ENCODE data around the gene TFEB. TPM values are rescaled to one million over a fixed set of nuclear protein-coding genes. Genes with fewer than 3 reads are reported as not detected.

Gene TFEB
- total and polyA plus RNA-seq, 2 of the 8 experiments (the other 6 are each of a cell fraction or from before 2014, with no cell fraction given): 2.3 to 6.7 TPM

GRCh38 chr6:41656002-41656691 lies 79.3 kb downstream of the TFEB start:
- H2AK5ac ChIP-seq (ENCODE audit: low read depth, low read length): peak overlapping the region; percentile 84; the same call in 1 of the 2 replicates
- no peak overlapping the region for H4K5ac ChIP-seq (ENCODE audit: insufficient read length, low read depth, low read length)
- H3K56ac ChIP-seq (replicated peaks; ENCODE audit: insufficient read length, low read depth, low read length): no peak overlapping the region
- no peaks in the 10 kb centered on the region for H3K79me2 ChIP-seq (ENCODE audit: control insufficient read depth in 1 of 2, insufficient read depth in 2 of 2, low read length in 2 of 2)
- 87 to 100% methylated on average over 1 to 14 of the region's 14 CpGs for WGBS, 2 experiments (ENCODE audit: extremely low coverage in 1 of 2, insufficient coverage in 1 of 2, insufficient read length in 1 of 2, insufficient replicate concordance in 2 of 2, low coverage in 1 of 2, low lambda C conversion rate in 2 of 2, missing lambda C conversion rate in 1 of 2)
- H3K4me3 ChIP-seq (ENCODE audit: extremely low read depth in 1 of 4, insufficient read depth in 2 of 4, low read depth in 3 of 4, low read length in 4 of 4): no peak overlapping the region
- CTCF ChIA-PET (ENCODE audit: partially characterized antibody): interaction anchor here (1.1 to 4.6 kb wide), 6 partner anchors 17 to 288 kb away, joined by 3 to 37 read pairs (median 4); no protein-coding TSS in a partner anchor
- peak overlapping the region; percentile 94 for H2BK15ac ChIP-seq (ENCODE audit: low read length)
- H3K27me3 ChIP-seq (replicated peaks in 1 of 4; ENCODE audit: control insufficient read depth in 3 of 4, extremely low read depth in 1 of 4, insufficient read depth in 3 of 4, low read length in 3 of 4): no peaks in the 10 kb centered on the region; a peak in 1 of 7 replicates
- peak overlapping the region; percentile 28; the same call in 1 of the 2 replicates for H4K8ac ChIP-seq (ENCODE audit: extremely low read depth, insufficient read depth, low read length)
- H2BK12ac ChIP-seq (ENCODE audit: low read depth, low read length): peak overlapping the region; percentile 94; the same call in 1 of the 2 replicates
- peak overlapping the region; percentile 80; the same call in 1 of the 2 replicates for H2BK5ac ChIP-seq (ENCODE audit: low read depth, low read length)
- no peak overlapping the region for H3K27ac ChIP-seq (ENCODE audit: low read depth, low read length)
- H3K18ac ChIP-seq (ENCODE audit: extremely low read depth, low read length): peak overlapping the region; percentile 71; the same call in 1 of the 2 replicates
- no peaks in the 10 kb centered on the region; a peak in 3 of 8 replicates for H3K36me3 ChIP-seq (ENCODE audit: control insufficient read depth in 2 of 4, insufficient read depth in 4 of 4, low read length in 3 of 4)
- H4K20me1 ChIP-seq (replicated peaks in 1 of 2; ENCODE audit: control insufficient read depth in 1 of 2, insufficient read depth in 2 of 2, low read length in 2 of 2): no peaks in the 10 kb centered on the region
- peak overlapping the region; percentile 57 for H4K91ac ChIP-seq (replicated peaks; ENCODE audit: insufficient read length, low read length)
- DNase-seq (ENCODE audit: low read depth in 1 of 2, low spot score in 2 of 2) (peak in 1 of 2 experiments; percentile 49), FAIRE-seq (no peak)
- H3K4me1 ChIP-seq (replicated peaks in 1 of 4; ENCODE audit: control insufficient read depth in 3 of 4, insufficient read depth in 4 of 4, low read length in 3 of 4): peaks cover 0 to 11% (median 4%) of the 10 kb centered on the region in 4 experiments; a peak in 4 of 7 replicates
- H2BK120ac ChIP-seq (replicated peaks; ENCODE audit: low read depth, low read length): no peak overlapping the region
- H3K4ac ChIP-seq (replicated peaks; ENCODE audit: insufficient read length, low read depth, low read length): peak overlapping the region; percentile 88
- H2AFZ ChIP-seq (ENCODE audit: low read length): no peak overlapping the region
- H3K23ac ChIP-seq (ENCODE audit: insufficient read length): no peak overlapping the region
- H3K23me2 ChIP-seq (ENCODE audit: low read depth, low read length): 0 out of 2 replicates have a peak, but pooled peaks cover 2% of the 10 kb centered on the region
- no peak overlapping the region for H3K4me2 ChIP-seq (ENCODE audit: insufficient read depth in 1 of 2, low read depth in 2 of 2, low read length in 2 of 2)
- no peaks in the 10 kb centered on the region for H3K79me1 ChIP-seq (ENCODE audit: low read depth, low read length)
- H3K9me3 ChIP-seq (ENCODE audit: insufficient read depth in 2 of 2, low read depth in 1 of 2, low read length in 1 of 2): no peaks in the 10 kb centered on the region
- no peak overlapping the region for H3K14ac ChIP-seq (ENCODE audit: insufficient read length)
- POLR2A ChIA-PET (ENCODE audit: partially characterized antibody): interaction anchor here (0.7 to 1.5 kb wide), 5 partner anchors 9 to 54 kb away, joined by 3 to 5 read pairs (median 3); no protein-coding TSS in a partner anchor
- H2BK20ac ChIP-seq (ENCODE audit: low read length): peak overlapping the region; percentile 43; the same call in 1 of the 2 replicates
- H3K9ac ChIP-seq (replicated peaks in 1 of 4; ENCODE audit: extremely low read depth in 1 of 4, low read depth in 3 of 4, low read length in 3 of 4): peak overlapping the region in 1 of 4 experiments; percentile 14; a peak in 2 of 7 replicates
- TF ChIP-seq TCF12 (IDR thresholded peaks at IDR 0.05; ENCODE audit: low read depth, low read length) (no peak), EP300 (IDR thresholded peaks at IDR 0.05; ENCODE audit: borderline replicate concordance in 1 of 2, low read depth in 2 of 2, low read length in 2 of 2) (no peak), SP4 (IDR thresholded peaks at IDR 0.05; ENCODE audit: low read length) (no peak), MAX (IDR thresholded peaks at IDR 0.05) (no peak), CTBP2 (IDR thresholded peaks at IDR 0.05; ENCODE audit: borderline replicate concordance, insufficient read depth, insufficient read length, low read length) (no peak)
